ENCODE data around the gene MRPL55. TPM values are rescaled to one million over a fixed set of nuclear protein-coding genes. Genes with fewer than 3 reads are reported as not detected.

MRPL55 gene
- total RNA-seq, 1 donor: 44.4 TPM

DNA sequence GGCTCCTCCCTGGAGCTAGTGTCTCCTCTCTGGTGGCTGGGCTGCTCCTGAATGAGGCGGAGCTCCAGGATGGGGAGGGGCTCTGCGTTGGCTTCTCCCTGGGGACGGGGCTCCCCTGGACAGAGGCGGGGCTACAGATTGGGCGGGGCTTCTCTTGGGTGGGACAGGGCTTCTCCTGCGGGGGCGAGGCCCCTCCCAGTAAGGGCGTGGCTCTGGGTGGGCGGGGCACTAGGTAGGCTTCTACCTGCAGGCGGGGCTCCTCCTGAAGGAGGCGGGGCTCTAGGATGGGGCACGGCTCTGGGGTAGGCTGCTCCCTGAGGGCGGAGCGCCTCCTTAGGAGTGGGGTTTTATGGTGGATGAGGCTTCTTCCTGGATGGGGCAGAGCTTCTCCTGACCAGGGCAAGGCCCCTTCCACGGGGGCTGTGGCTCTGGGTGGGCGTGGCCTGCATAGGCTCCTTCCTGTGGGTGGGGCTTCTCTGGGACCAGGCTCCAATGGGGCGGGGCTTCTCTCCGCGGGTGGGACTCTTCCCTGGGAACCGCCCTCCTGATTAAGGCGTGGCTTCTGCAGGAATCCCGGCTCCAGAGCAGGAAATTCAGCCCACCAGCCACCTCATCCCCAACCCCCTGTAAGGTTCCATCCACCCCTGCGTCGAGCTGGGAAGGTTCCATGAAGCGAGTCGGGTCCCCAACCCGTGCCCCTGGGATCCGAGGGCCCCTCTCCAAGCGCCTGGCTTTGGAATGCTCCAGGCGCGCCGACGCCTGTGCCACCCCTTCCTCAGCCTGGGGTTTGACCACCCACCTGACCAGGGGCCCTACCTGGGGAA, 49.3 kb downstream of the MRPL55 start:
- Histone ChIP-seq H3K9me3 (ENCODE audit: low read depth, low read length) (no peaks in the 10 kb centered on the region), H3K4me1 (ENCODE audit: insufficient read depth, low read length) (peaks cover 21% of the 10 kb centered on the region), H3K4me3 (ENCODE audit: low read length) (peak overlapping the region; percentile 15), H3K27me3 (ENCODE audit: insufficient read depth, low read length) (peaks cover 51% of the 10 kb centered on the region)

DNA sequence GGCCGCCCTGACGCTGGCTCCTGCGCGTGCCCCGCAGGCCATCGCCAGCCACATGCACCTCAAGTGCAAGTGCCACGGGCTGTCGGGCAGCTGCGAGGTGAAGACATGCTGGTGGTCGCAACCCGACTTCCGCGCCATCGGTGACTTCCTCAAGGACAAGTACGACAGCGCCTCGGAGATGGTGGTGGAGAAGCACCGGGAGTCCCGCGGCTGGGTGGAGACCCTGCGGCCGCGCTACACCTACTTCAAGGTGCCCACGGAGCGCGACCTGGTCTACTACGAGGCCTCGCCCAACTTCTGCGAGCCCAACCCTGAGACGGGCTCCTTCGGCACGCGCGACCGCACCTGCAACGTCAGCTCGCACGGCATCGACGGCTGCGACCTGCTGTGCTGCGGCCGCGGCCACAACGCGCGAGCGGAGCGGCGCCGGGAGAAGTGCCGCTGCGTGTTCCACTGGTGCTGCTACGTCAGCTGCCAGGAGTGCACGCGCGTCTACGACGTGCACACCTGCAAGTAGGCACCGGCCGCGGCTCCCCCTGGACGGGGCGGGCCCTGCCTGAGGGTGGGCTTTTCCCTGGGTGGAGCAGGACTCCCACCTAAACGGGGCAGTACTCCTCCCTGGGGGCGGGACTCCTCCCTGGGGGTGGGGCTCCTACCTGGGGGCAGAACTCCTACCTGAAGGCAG, 50.0 kb downstream of the MRPL55 start:
- no peaks in the 10 kb centered on the region for H3K9me3 ChIP-seq (ENCODE audit: low read depth, low read length)
- no peak overlapping the region for H3K4me3 ChIP-seq (ENCODE audit: low read length)
- H3K27me3 ChIP-seq (ENCODE audit: insufficient read depth, low read length): peaks cover 51% of the 10 kb centered on the region
- H3K4me1 ChIP-seq (ENCODE audit: insufficient read depth, low read length): peaks cover 21% of the 10 kb centered on the region

DNA sequence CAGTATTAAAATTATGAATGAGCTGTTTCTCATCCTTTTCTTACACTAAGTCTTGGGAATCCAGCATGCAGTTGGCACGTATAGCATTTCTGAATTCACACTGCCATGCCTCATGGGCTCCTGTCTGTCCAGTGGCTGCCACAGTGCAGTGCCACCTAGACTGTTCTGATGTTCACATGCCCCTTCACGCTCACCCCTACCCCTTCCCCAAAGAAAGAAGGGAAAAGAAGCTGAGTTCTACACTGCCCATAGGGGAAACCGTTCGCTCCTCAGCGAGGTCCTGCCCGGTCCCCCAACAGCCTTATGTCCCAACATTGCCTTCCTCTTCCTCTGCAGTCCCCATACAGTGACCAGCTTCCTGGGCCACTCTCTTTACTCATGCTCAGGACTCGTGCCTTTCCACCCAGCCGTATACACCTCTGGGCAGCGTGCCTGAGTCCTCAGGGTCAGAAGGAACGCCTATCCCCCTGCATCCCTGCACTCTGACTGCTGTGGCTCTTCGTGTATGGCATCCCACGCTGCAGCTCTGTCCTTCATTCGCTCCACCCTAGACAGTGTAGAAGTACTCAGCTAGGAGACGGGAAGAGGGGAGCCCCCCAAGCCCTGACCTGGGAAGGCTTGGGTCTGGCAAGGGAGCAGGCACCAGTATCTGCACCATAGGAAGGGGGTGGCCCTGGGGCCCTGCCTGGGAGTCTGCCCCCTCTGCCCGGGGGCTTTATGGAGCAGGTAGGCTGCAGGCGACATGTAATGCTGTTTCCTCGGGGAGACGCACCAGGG, 50.7 kb downstream of the MRPL55 start:
- no peaks in the 10 kb centered on the region for H3K9me3 ChIP-seq (ENCODE audit: low read depth, low read length)
- peaks cover 55% of the 10 kb centered on the region for H3K27me3 ChIP-seq (ENCODE audit: insufficient read depth, low read length)
- no peak overlapping the region for H3K4me3 ChIP-seq (ENCODE audit: low read length)
- H3K4me1 ChIP-seq (ENCODE audit: insufficient read depth, low read length): peaks cover 21% of the 10 kb centered on the region

Other genes with a start within 250 kb of the MRPL55 start
- gene WNT9A, start 161.4 kb downstream of the MRPL55 start, total RNA-seq: under 0.01 TPM
- gene WNT3A, start 102.3 kb downstream of the MRPL55 start, total RNA-seq: not detected
- gene ARF1, start 26.6 kb downstream of the MRPL55 start, total RNA-seq: 218 TPM
- 6.1 TPM for gene C1orf35, start 6.0 kb downstream of the MRPL55 start, total RNA-seq
- 190 TPM for gene GUK1, start 31.0 kb upstream of the MRPL55 start, total RNA-seq
- gene GJC2, start 40.6 kb upstream of the MRPL55 start, total RNA-seq: 0.84 TPM
- gene IBA57, start 56.5 kb upstream of the MRPL55 start, total RNA-seq: 4.7 TPM
- gene OBSCN, start 98.7 kb upstream of the MRPL55 start, total RNA-seq: 26.3 TPM